ENCODE results near the gene C17orf107. TPM values are rescaled to one million over a fixed set of nuclear protein-coding genes. Genes with fewer than 3 reads are reported as not detected.

The C17orf107 gene
- polyA plus RNA-seq, 1 donor (not counting 4 experiments of a cell fraction or from before 2014, with no cell fraction given): 0.33 TPM

DNA sequence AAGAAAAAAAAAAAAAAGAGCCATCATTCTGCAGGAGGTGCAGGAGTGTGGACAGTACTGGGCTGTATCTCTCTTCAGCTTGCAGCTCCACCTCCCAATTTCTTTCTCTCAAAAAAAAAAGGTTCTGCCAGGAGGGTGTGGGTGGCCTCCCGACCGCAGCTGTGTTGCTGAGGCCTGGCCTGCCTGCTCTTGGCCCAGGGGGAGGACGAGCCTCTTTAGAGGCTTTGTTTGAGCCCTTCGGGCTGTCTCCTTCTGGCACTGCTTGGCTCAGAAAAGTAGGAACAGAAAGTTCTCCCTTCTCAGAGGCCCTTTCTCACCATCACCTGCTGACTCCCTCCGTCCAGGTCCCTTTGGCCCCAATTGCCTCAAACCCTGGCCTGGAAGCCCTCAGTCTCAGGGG, 22.2 kb upstream of the C17orf107 start:
- Histone ChIP-seq H4K20me1 (ENCODE audit: control insufficient read depth, extremely low read depth, insufficient read depth, low read length) (peaks cover 4% of the 10 kb centered on the region), H3K36me3 (ENCODE audit: control insufficient read depth in 2 of 2, extremely low read depth in 1 of 2, insufficient read depth in 2 of 2, low read length in 2 of 2) (peaks cover 39 to 45% of the 10 kb centered on the region in 2 experiments), H2AFZ (ENCODE audit: control insufficient read depth, low read length) (no peak overlapping the region), H3K9ac (ENCODE audit: control insufficient read depth, extremely low read depth, insufficient read depth, low read length) (no peak overlapping the region), H3K79me2 (ENCODE audit: control insufficient read depth, insufficient read depth, low read length) (peaks cover 60% of the 10 kb centered on the region), H3K4me2 (ENCODE audit: control insufficient read depth, extremely low read depth, insufficient read depth, low read depth, low read length) (no peak overlapping the region), H3K27me3 (ENCODE audit: control insufficient read depth, extremely low read depth, insufficient read depth, low read length) (no peaks in the 10 kb centered on the region), H3K27ac (ENCODE audit: control insufficient read depth, insufficient read depth, low read length) (no peak overlapping the region), H3K9me1 (ENCODE audit: control insufficient read depth, extremely low read depth, insufficient read depth, low read length) (no peaks in the 10 kb centered on the region), H3K9me3 (ENCODE audit: control insufficient read depth, low read depth, low read length) (no peaks in the 10 kb centered on the region), H3K4me1 (ENCODE audit: control insufficient read depth, extremely low read depth, insufficient read depth, low read length) (peaks cover 13% of the 10 kb centered on the region), H3K4me3 (ENCODE audit: control insufficient read depth in 2 of 3, extremely low read depth in 1 of 3, insufficient read depth in 2 of 3, low read depth in 1 of 3, low read length in 3 of 3) (no peak overlapping the region)
- no peak for TF ChIP-seq EZH2 (IDR thresholded peaks at IDR 0.05; ENCODE audit: low read length)
- TF ChIP-seq, protein P1, sequence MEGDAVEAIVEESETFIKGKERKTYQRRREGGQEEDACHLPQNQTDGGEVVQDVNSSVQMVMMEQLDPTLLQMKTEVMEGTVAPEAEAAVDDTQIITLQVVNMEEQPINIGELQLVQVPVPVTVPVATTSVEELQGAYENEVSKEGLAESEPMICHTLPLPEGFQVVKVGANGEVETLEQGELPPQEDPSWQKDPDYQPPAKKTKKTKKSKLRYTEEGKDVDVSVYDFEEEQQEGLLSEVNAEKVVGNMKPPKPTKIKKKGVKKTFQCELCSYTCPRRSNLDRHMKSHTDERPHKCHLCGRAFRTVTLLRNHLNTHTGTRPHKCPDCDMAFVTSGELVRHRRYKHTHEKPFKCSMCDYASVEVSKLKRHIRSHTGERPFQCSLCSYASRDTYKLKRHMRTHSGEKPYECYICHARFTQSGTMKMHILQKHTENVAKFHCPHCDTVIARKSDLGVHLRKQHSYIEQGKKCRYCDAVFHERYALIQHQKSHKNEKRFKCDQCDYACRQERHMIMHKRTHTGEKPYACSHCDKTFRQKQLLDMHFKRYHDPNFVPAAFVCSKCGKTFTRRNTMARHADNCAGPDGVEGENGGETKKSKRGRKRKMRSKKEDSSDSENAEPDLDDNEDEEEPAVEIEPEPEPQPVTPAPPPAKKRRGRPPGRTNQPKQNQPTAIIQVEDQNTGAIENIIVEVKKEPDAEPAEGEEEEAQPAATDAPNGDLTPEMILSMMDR (optimal IDR thresholded peaks at IDR 0.05 in 1 of 3, IDR thresholded peaks at IDR 0.05 in 1 of 3, conservative IDR thresholded peaks at IDR 0.05 in 1 of 3; ENCODE audit: extremely low read depth in 1 of 3, insufficient read depth in 2 of 3, low read length in 3 of 3): no peak
- DNase-seq (ENCODE audit: low read depth, low spot score) (no peak), FAIRE-seq (no peak)
- dilution Hi-C loops (cut with MboI; ENCODE audit: extremely low pct_ligation_motif_present, low sequenced_read_pairs): no loop called here

DNA sequence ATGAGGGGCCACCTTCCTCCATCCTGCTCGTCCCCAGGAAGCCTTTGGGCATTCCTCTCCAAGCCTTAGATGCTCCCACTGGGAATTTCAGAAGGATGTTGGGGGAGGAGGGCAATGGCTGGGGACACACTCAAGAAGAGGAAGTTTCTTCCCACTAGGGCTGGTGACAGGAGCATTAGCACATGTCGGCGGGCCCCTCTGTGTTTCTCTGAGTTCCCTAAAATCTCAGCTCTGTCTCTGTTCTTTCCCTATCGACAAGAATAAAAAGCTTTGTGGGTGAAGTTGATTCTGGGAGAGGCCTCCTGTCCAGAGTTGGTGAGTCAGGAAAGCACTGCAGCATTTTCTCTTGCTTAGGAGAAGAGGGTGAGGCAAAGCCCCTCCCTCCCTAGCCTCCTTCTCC, 19.7 kb upstream of the C17orf107 start:
- Histone ChIP-seq H2AFZ (ENCODE audit: control insufficient read depth, low read length) (no peak overlapping the region), H3K9ac (ENCODE audit: control insufficient read depth, extremely low read depth, insufficient read depth, low read length) (no peak overlapping the region), H4K20me1 (ENCODE audit: control insufficient read depth, extremely low read depth, insufficient read depth, low read length) (no peaks in the 10 kb centered on the region), H3K79me2 (ENCODE audit: control insufficient read depth, insufficient read depth, low read length) (peaks cover 50% of the 10 kb centered on the region), H3K27ac (ENCODE audit: control insufficient read depth, insufficient read depth, low read length) (no peak overlapping the region), H3K9me3 (ENCODE audit: control insufficient read depth, low read depth, low read length) (no peaks in the 10 kb centered on the region), H3K27me3 (ENCODE audit: control insufficient read depth, extremely low read depth, insufficient read depth, low read length) (no peaks in the 10 kb centered on the region), H3K4me3 (ENCODE audit: control insufficient read depth in 2 of 3, extremely low read depth in 1 of 3, insufficient read depth in 2 of 3, low read depth in 1 of 3, low read length in 3 of 3) (no peak overlapping the region), H3K9me1 (ENCODE audit: control insufficient read depth, extremely low read depth, insufficient read depth, low read length) (no peaks in the 10 kb centered on the region), H3K36me3 (ENCODE audit: control insufficient read depth in 2 of 2, extremely low read depth in 1 of 2, insufficient read depth in 2 of 2, low read length in 2 of 2) (peaks cover 44 to 51% of the 10 kb centered on the region in 2 experiments), H3K4me1 (ENCODE audit: control insufficient read depth, extremely low read depth, insufficient read depth, low read length) (peaks cover 13% of the 10 kb centered on the region), H3K4me2 (ENCODE audit: control insufficient read depth, extremely low read depth, insufficient read depth, low read depth, low read length) (no peak overlapping the region)
- no peak for DNase-seq (ENCODE audit: low read depth, low spot score)
- TF ChIP-seq EZH2 (IDR thresholded peaks at IDR 0.05; ENCODE audit: low read length): no peak
- TF ChIP-seq, protein P1 (optimal IDR thresholded peaks at IDR 0.05 in 1 of 3, IDR thresholded peaks at IDR 0.05 in 1 of 3, conservative IDR thresholded peaks at IDR 0.05 in 1 of 3; ENCODE audit: extremely low read depth in 1 of 3, insufficient read depth in 2 of 3, low read length in 3 of 3): no peak
- FAIRE-seq: no peak
- dilution Hi-C loops (cut with MboI; ENCODE audit: extremely low pct_ligation_motif_present, low sequenced_read_pairs): no loop called here

All from keratinocyte (primary cell).